H1 (cell line): ENCODE data around the gene CACNA1A. TPM values are rescaled to one million over a fixed set of nuclear protein-coding genes. Genes with fewer than 3 reads are reported as not detected.

ENCODE experiments used
- CTCF ChIA-PET: fragments of 300-600 bp; sonication (Branson Sonifier 250); formaldehyde crosslinking; loops from one replicate; lab custom pipeline; 2021; ENCODE audit not compliant: partially characterized antibody; lab: Charles Lee
- POLR2A ChIA-PET: fragments of 300-600 bp; sonication (Branson Sonifier 250); formaldehyde crosslinking; loops from one replicate; lab custom pipeline; 2021; ENCODE audit warnings: inconsistent platforms; ENCODE audit not compliant: partially characterized antibody; lab: Charles Lee
- DNase-seq, 2 experiments: peaks; one replicate each; pipeline versions ENCODE4 v3.0.0 to v3.0.0-alpha.2; 2010 to 2022; ENCODE audit warnings: low spot score in 2 of 2, low read depth in 1 of 2, mixed read lengths in 1 of 2
- FAIRE-seq: peaks from 2 replicates; lab custom pipeline; 2011; peaks lifted over from hg19 to GRCh38; lab: Jason Lieb, UNC
- H2AFZ ChIP-seq: 2 replicates; pipeline ENCODE4 v1.8.1; 2012; ENCODE audit warnings: low read length, inconsistent platforms
- H2AK5ac ChIP-seq: 2 replicates; pipeline ENCODE4 v1.6.1; 2013; ENCODE audit warnings: low read depth, low read length
- H2BK120ac ChIP-seq: replicated peaks from 2 replicates; pipeline ENCODE3; 2013; ENCODE audit warnings: low read depth, low read length, inconsistent platforms
- H2BK12ac ChIP-seq: 2 replicates; pipeline ENCODE4 v1.6.1; 2013; ENCODE audit warnings: low read depth, low read length
- H2BK15ac ChIP-seq: 2 replicates; pipeline ENCODE4 v1.6.1; 2013; ENCODE audit warnings: low read length
- H2BK20ac ChIP-seq: 2 replicates; pipeline ENCODE4 v1.6.1; 2013; ENCODE audit warnings: low read length
- H2BK5ac ChIP-seq: 2 replicates; pipeline ENCODE4 v1.6.1; 2013; ENCODE audit warnings: low read depth, low read length
- H3K14ac ChIP-seq: 2 replicates; pipeline ENCODE4 v1.6.1; 2013; ENCODE audit warnings: inconsistent platforms; ENCODE audit not compliant: insufficient read length
- H3K18ac ChIP-seq: 2 replicates; pipeline ENCODE4 v1.6.1; 2013; ENCODE audit warnings: low read length; ENCODE audit errors: extremely low read depth
- H3K23ac ChIP-seq: 2 replicates; pipeline ENCODE4 v1.6.1; 2013; ENCODE audit warnings: inconsistent platforms; ENCODE audit not compliant: insufficient read length
- H3K23me2 ChIP-seq: 2 replicates; pipeline ENCODE4 v1.6.1; 2013; ENCODE audit warnings: low read depth, low read length
- H3K27ac ChIP-seq: 2 replicates; pipeline ENCODE4 v1.6.1; 2011; ENCODE audit warnings: low read depth, low read length, inconsistent platforms
- H3K27me3 ChIP-seq, 4 experiments: replicated peaks in 1 of 4; 1 replicate in 1 of 4; 2 replicates in 3 of 4; pipeline versions ENCODE4 v1.6.1 to v1.8.1; 2011 to 2013; ENCODE audit warnings: low read length in 3 of 4, mild to moderate bottlenecking in 3 of 4, inconsistent platforms in 2 of 4, mixed read lengths in 2 of 4, moderate library complexity in 1 of 4; ENCODE audit not compliant: control insufficient read depth in 3 of 4, insufficient read depth in 3 of 4; ENCODE audit errors: extremely low read depth in 1 of 4
- H3K36me3 ChIP-seq, 4 experiments: 2 replicates each; pipeline versions ENCODE4 v1.6.1 to v1.8.1; 2011 to 2013; ENCODE audit warnings: mild to moderate bottlenecking in 4 of 4, low read length in 3 of 4, moderate library complexity in 2 of 4, control low read depth in 1 of 4, inconsistent platforms in 1 of 4; ENCODE audit not compliant: insufficient read depth in 4 of 4, control insufficient read depth in 2 of 4
- H3K4ac ChIP-seq: replicated peaks from 2 replicates; pipeline ENCODE3; 2013; ENCODE audit warnings: low read length, low read depth, mixed read lengths, inconsistent platforms; ENCODE audit not compliant: insufficient read length
- H3K4me1 ChIP-seq, 4 experiments: replicated peaks in 1 of 4; 1 replicate in 1 of 4; 2 replicates in 3 of 4; pipeline versions ENCODE4 v1.6.1 to v1.8.1; 2011 to 2013; ENCODE audit warnings: low read length in 3 of 4, inconsistent platforms in 2 of 4, mixed read lengths in 1 of 4; ENCODE audit not compliant: insufficient read depth in 4 of 4, control insufficient read depth in 3 of 4
- H3K4me2 ChIP-seq, 2 experiments: 2 replicates each; pipeline versions ENCODE4 v1.6.1 to v1.8.1; 2011 to 2013; ENCODE audit warnings: low read depth in 2 of 2, low read length in 2 of 2, control low read depth in 1 of 2, inconsistent platforms in 1 of 2, mild to moderate bottlenecking in 1 of 2; ENCODE audit not compliant: insufficient read depth in 1 of 2
- H3K4me3 ChIP-seq, 4 experiments: fragments of 200-600, 300-600 bp in 1 of 4; sonication (generic), shearing (Covaris generic), sonication (Bioruptor Twin) in 1 of 4; 2 replicates each; pipeline versions ENCODE4 v1.5.1 to v1.8.1; 2011 to 2016; ENCODE audit warnings: low read length in 4 of 4, low read depth in 3 of 4, control low read depth in 2 of 4, inconsistent platforms in 2 of 4, mild to moderate bottlenecking in 2 of 4, mixed read lengths in 1 of 4, moderate library complexity in 1 of 4; ENCODE audit not compliant: insufficient read depth in 2 of 4; ENCODE audit errors: extremely low read depth in 1 of 4
- H3K56ac ChIP-seq: replicated peaks from 2 replicates; pipeline ENCODE3; 2013; ENCODE audit warnings: low read depth, mild to moderate bottlenecking, mixed read lengths, low read length, inconsistent platforms; ENCODE audit not compliant: insufficient read length
- H3K79me1 ChIP-seq: 2 replicates; pipeline ENCODE4 v1.6.1; 2013; ENCODE audit warnings: low read depth, low read length, control low read depth
- H3K79me2 ChIP-seq, 2 experiments: 2 replicates each; pipeline versions ENCODE4 v1.6.1 to v1.8.1; 2012 to 2013; ENCODE audit warnings: low read length in 2 of 2, mild to moderate bottlenecking in 2 of 2, inconsistent platforms in 1 of 2; ENCODE audit not compliant: insufficient read depth in 2 of 2, control insufficient read depth in 1 of 2
- H3K9ac ChIP-seq, 4 experiments: replicated peaks in 1 of 4; 1 replicate in 1 of 4; 2 replicates in 3 of 4; pipeline versions ENCODE4 v1.6.1 to v1.8.1; 2011 to 2013; ENCODE audit warnings: low read depth in 3 of 4, low read length in 3 of 4, control low read depth in 2 of 4, mild to moderate bottlenecking in 2 of 4, moderate library complexity in 2 of 4, inconsistent platforms in 1 of 4; ENCODE audit errors: extremely low read depth in 1 of 4
- H3K9me3 ChIP-seq, 2 experiments: 2 replicates each; pipeline versions ENCODE4 v1.6.1 to v1.8.1; 2012 to 2013; ENCODE audit warnings: mild to moderate bottlenecking in 2 of 2, moderate library complexity in 2 of 2, control low read depth in 1 of 2, inconsistent platforms in 1 of 2, low read depth in 1 of 2, low read length in 1 of 2, mixed read lengths in 1 of 2; ENCODE audit not compliant: insufficient read depth in 2 of 2
- H4K20me1 ChIP-seq, 2 experiments: replicated peaks in 1 of 2; 2 replicates each; pipeline versions ENCODE3 to v1.8.1; 2011 to 2013; ENCODE audit warnings: inconsistent platforms in 2 of 2, low read length in 2 of 2, mild to moderate bottlenecking in 1 of 2; ENCODE audit not compliant: insufficient read depth in 2 of 2, control insufficient read depth in 1 of 2
- H4K5ac ChIP-seq: 2 replicates; pipeline ENCODE4 v1.6.1; 2013; ENCODE audit warnings: low read length, low read depth, mixed read lengths, inconsistent platforms; ENCODE audit not compliant: insufficient read length
- H4K8ac ChIP-seq: 2 replicates; pipeline ENCODE4 v1.8.0; 2013; ENCODE audit warnings: mild to moderate bottlenecking, moderate library complexity, low read length, inconsistent platforms; ENCODE audit not compliant: insufficient read depth; ENCODE audit errors: extremely low read depth
- H4K91ac ChIP-seq: replicated peaks from 2 replicates; pipeline ENCODE3; 2013; ENCODE audit warnings: low read length, mixed read lengths, inconsistent platforms; ENCODE audit not compliant: insufficient read length
- BACH1 ChIP-seq: IDR thresholded peaks from 2 replicates; pipeline ENCODE4 v1.6.1; 2012; ENCODE audit warnings: low read length, improper control_type of control experiment
- BRCA1 ChIP-seq: IDR thresholded peaks from 2 replicates; pipeline ENCODE4 v1.6.1; 2012; ENCODE audit warnings: low read depth, low read length, improper control_type of control experiment
- CBX8 ChIP-seq: fragments of 300-800, 300-1000 bp; sonication (generic); IDR thresholded peaks from 2 replicates; pipeline ENCODE4 v1.7.1; 2016; ENCODE audit warnings: low read depth, low read length, borderline replicate concordance
- GABPA ChIP-seq: IDR thresholded peaks from 2 replicates; pipeline ENCODE4 v1.6.1; 2011; ENCODE audit warnings: mild to moderate bottlenecking, low read length, moderate library complexity, borderline replicate concordance; ENCODE audit not compliant: insufficient read depth
- HDAC6 ChIP-seq: IDR thresholded peaks from one replicate; pipeline ENCODE4 v1.7.1; 2012; ENCODE audit warnings: low read depth, mild to moderate bottlenecking, inconsistent platforms, low read length, moderate library complexity
- JUND ChIP-seq: IDR thresholded peaks from 2 replicates; pipeline ENCODE4 v1.6.1; 2011; ENCODE audit warnings: mild to moderate bottlenecking, improper control_type of control experiment, low read length
- KDM1A ChIP-seq: fragments of 200-600, 300-600 bp; sonication (generic); IDR thresholded peaks from 2 replicates; pipeline ENCODE4 v1.7.1; 2016; ENCODE audit warnings: mild to moderate bottlenecking, low read length, borderline replicate concordance
- KDM4A ChIP-seq: IDR thresholded peaks from one replicate; pipeline ENCODE4 v1.7.1; 2012; ENCODE audit warnings: low read depth, mild to moderate bottlenecking, moderate library complexity, low read length, inconsistent platforms; ENCODE audit not compliant: severe bottlenecking
- RXRA ChIP-seq: IDR thresholded peaks from 2 replicates; pipeline ENCODE4 v1.6.1; 2011; ENCODE audit warnings: low read depth, mild to moderate bottlenecking, low read length, moderate library complexity; ENCODE audit not compliant: insufficient read depth
- SP1 ChIP-seq: IDR thresholded peaks from 2 replicates; pipeline ENCODE4 v1.6.1; 2011; ENCODE audit warnings: low read depth, low read length
- SP2 ChIP-seq: IDR thresholded peaks from 2 replicates; pipeline ENCODE4 v1.6.1; 2012; ENCODE audit warnings: mild to moderate bottlenecking, low read length, inconsistent platforms
- SRF ChIP-seq: IDR thresholded peaks from 2 replicates; pipeline ENCODE4 v1.6.1; 2011; ENCODE audit warnings: mild to moderate bottlenecking, low read depth, low read length, moderate library complexity
- YY1 ChIP-seq: IDR thresholded peaks from 2 replicates; pipeline ENCODE4 v1.6.1; 2011; ENCODE audit warnings: low read depth, mild to moderate bottlenecking, low read length
- WGBS, 2 experiments: shearing (Covaris generic) in 1 of 2; methylation state at CpG; one replicate each; pipeline versions ENCODE4 v1.1.6 to v1.1.7; 2013 to 2015; ENCODE audit warnings: low lambda C conversion rate in 2 of 2, mixed read lengths in 2 of 2, inconsistent platforms in 1 of 2, low coverage in 1 of 2, missing lambda C conversion rate in 1 of 2; ENCODE audit not compliant: insufficient replicate concordance in 2 of 2, insufficient coverage in 1 of 2, insufficient read length in 1 of 2; ENCODE audit errors: extremely low coverage in 1 of 2, missing lambda C conversion rate in 1 of 2; 5-methylcytosine and 5-hydroxymethylcytosine counted together
- polyA plus RNA-seq, 7 experiments: library from polyadenylated mRNA; depleted of rRNA in 3 of 7; stranded (reverse) in 5 of 7; unstranded in 2 of 7; fragments of >200 nt in 5 of 7; fragments of 200-250 nt in 2 of 7; gene quantifications; 1 replicate in 5 of 7; 2 replicates in 1 of 7; 4 replicates in 1 of 7; pipeline versions ENCODE4 v1.2.1 to v1.2.3, GENCODE V29; 2011 to 2013; ENCODE audit warnings: missing spikeins in 2 of 7, mixed read lengths in 2 of 7
- total RNA-seq: library from RNA; stranded (reverse); fragmentation: NEBNext Ultra II Directional; extraction: Animal tissue kit (Norgen Biotek cat#: 25700); gene quantifications from 2 replicates; pipeline ENCODE4 v1.2.1, GENCODE V29; 2021
- TF ChIP-seq, protein P1 (sequence below): IDR thresholded peaks from 2 replicates; pipeline ENCODE4 v1.6.1; 2011; ENCODE audit warnings: low read depth, mild to moderate bottlenecking, low read length; ENCODE audit not compliant: insufficient read depth

Gene CACNA1A
- total and polyA plus RNA-seq, 2 of the 8 experiments (the other 6 are each of a cell fraction or from before 2014, with no cell fraction given) = 10.7 to 25.3 TPM

DNA sequence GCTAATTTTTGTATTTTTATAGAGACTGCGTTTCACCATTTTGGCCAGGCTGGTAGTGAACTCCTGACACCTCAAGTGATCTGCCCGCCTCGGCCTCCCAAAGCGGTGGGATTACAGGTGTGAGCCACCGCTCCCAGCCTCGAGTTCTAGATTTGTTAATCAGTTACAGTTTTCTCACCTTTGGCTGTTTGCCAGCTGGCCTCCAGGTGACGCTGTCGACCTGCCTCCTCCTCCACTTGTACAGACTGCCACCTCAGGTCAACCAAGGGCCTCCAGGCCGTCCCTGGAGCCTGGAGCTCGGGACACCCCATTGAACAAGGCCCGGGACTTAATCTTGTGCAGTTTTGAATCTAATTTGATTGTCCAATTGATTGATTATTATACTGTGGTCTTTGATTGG lies 310.6 kb downstream of the CACNA1A start:
- Histone ChIP-seq H2AFZ (peak overlapping the region; percentile 47; the same call in 1 of the 2 replicates), H3K36me3 (no peaks in the 10 kb centered on the region), H3K4me1 (no peaks in the 10 kb centered on the region; a peak in 2 of 7 replicates), H3K4ac (no peak overlapping the region), H3K79me2 (no peaks in the 10 kb centered on the region), H3K4me2 (no peak overlapping the region), H4K8ac (no peak overlapping the region), H3K23me2 (no peaks in the 10 kb centered on the region), H2BK120ac (no peak overlapping the region), H3K27me3 (no peaks in the 10 kb centered on the region), H3K79me1 (no peaks in the 10 kb centered on the region), H4K20me1 (no peaks in the 10 kb centered on the region), H3K4me3 (no peak overlapping the region), H2BK15ac (no peak overlapping the region), H2BK20ac (no peak overlapping the region), H3K27ac (no peak overlapping the region), H3K18ac (no peak overlapping the region), H3K23ac (no peak overlapping the region), H3K56ac (no peak overlapping the region), H4K91ac (no peak overlapping the region), H2AK5ac (no peak overlapping the region), H4K5ac (no peak overlapping the region), H3K9me3 (no peaks in the 10 kb centered on the region), H2BK12ac (no peak overlapping the region), H2BK5ac (no peak overlapping the region), H3K14ac (no peak overlapping the region), H3K9ac (no peak overlapping the region)
- peak; percentile 47 to 86 for DNase-seq
- 40% methylated on average over 11 of the region's 11 CpGs; no CpG with 5 or more reads in 1 of the 2 experiments for WGBS, 2 experiments
- CTCF ChIA-PET = interaction anchor here (0.6 to 7.1 kb wide), 54 partner anchors 9 to 486 kb away, joined by 3 to 89 read pairs (median 5); partner anchors contain the start of gene NACC1
- POLR2A ChIA-PET = interaction anchor here (0.7 to 4.4 kb wide), 10 partner anchors 9 to 52 kb away, joined by 3 to 29 read pairs (median 4); partner anchors contain the start of genes IER2 and STX10
- FAIRE-seq = peak; percentile 80
- TF ChIP-seq, protein P1, sequence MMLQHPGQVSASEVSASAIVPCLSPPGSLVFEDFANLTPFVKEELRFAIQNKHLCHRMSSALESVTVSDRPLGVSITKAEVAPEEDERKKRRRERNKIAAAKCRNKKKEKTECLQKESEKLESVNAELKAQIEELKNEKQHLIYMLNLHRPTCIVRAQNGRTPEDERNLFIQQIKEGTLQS = 0 out of 2 replicates have a peak, but pooled peaks have one; percentile 17
- TF ChIP-seq KDM1A (no peak), RXRA (0 out of 2 replicates have a peak, but pooled peaks have one; percentile 78), JUND (peak; percentile 64; the same call in 1 of the 2 replicates), HDAC6 (no peak), BRCA1 (no peak), GABPA (no peak), SP2 (no peak), KDM4A (no peak), SP1 (no peak), SRF (no peak), YY1 (0 out of 2 replicates have a peak, but pooled peaks have one; percentile 41), BACH1 (no peak), CBX8 (no peak)
